Stomach smooth muscle (tissue), 2 donors: Measurements from ENCODE around the gene PADI1.

Source experiments
- H3K27ac ChIP-seq: one replicate; pipeline ENCODE4 v1.7.0; 2013; ENCODE audit warnings: mild to moderate bottlenecking, low read length, inconsistent platforms
- H3K27me3 ChIP-seq, 2 donors: one replicate each; pipeline ENCODE4 v1.7.0; 2013; ENCODE audit warnings: low read length in 2 of 2; ENCODE audit not compliant: insufficient read depth in 2 of 2, control insufficient read depth in 1 of 2
- H3K36me3 ChIP-seq, 2 donors: one replicate each; pipeline ENCODE4 v1.7.0; 2013; ENCODE audit warnings: low read length in 2 of 2; ENCODE audit not compliant: control insufficient read depth in 2 of 2, insufficient read depth in 2 of 2
- H3K4me1 ChIP-seq: one replicate; pipeline ENCODE4 v1.7.0; 2013; ENCODE audit warnings: low read length; ENCODE audit not compliant: control insufficient read depth, insufficient read depth
- H3K4me3 ChIP-seq, 2 donors: one replicate each; pipeline ENCODE4 v1.7.0; 2013; ENCODE audit warnings: low read length in 2 of 2
- H3K9ac ChIP-seq, 2 donors: one replicate each; pipeline ENCODE4 v1.7.0; 2013; ENCODE audit warnings: low read length in 2 of 2, mild to moderate bottlenecking in 1 of 2
- H3K9me3 ChIP-seq, 2 donors: one replicate each; pipeline ENCODE4 v1.7.0; 2013; ENCODE audit warnings: low read length in 2 of 2; ENCODE audit not compliant: control insufficient read depth in 2 of 2
- donor health status: healthy.
- donor health status: Pancreatic carcinoma.

PADI1 gene

GRCh38 chr1:17290553-17290952, 85.6 kb downstream of the PADI1 start:
- Histone ChIP-seq H3K27ac (no peak overlapping the region), H3K9me3 (no peaks in the 10 kb centered on the region), H3K27me3 (peaks cover 12% of the 10 kb centered on the region in 2 donors)

DNA sequence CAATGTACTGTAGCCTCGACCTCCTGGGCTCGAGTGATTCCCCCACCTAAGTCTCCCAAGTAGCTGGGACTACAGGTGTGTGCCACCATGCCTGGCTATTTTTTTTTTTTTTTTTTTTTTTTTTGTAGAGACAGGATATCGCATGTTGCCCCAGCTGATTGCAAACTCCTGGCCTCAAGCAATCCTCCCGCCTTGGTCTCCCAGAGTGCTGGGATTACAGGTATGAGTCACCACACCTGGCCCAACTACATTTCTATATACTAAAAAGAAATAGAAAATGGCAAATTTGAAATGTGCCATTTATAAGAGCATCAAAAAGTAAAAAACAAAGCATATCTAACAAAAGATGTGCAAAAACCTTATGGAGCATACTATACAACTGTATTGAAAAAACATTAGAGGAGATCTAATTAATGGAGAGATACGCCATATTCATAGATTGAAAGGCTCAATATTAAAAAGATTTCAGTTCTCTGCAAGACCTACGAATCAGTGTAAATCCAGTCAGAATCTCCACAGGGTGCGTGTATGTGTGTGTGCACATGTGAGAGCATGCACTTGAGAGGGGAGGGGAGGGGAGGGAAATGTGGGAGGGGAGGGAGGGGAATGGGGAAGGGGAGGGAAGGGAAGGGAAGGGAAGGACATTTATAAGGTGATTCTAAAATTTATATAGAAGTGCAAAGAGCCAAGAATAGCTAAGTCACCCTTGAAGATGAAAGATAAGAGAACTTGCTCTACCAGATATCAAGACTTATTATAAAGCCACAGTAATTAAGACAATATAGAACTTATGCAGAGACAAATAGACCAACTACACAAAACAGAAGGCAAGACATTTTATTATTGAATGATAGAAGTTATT, 87.6 kb downstream of the PADI1 start:
- Histone ChIP-seq H3K9ac (no peak overlapping the region), H3K27me3 (peaks cover 11 to 12% of the 10 kb centered on the region in 2 donors), H3K4me3 (no peak overlapping the region), H3K27ac (no peak overlapping the region), H3K4me1 (no peaks in the 10 kb centered on the region), H3K36me3 (no peaks in the 10 kb centered on the region), H3K9me3 (peaks cover 3% of the 10 kb centered on the region in 2 donors)

More at GRCh38 chr1:17290553-17290952, 85.6 kb downstream of the PADI1 start:
- no peak overlapping the region for H3K9ac ChIP-seq
- no peaks in the 10 kb centered on the region for H3K4me1 ChIP-seq
- H3K4me3 ChIP-seq, result no peak overlapping the region
- H3K36me3 ChIP-seq, result no peaks in the 10 kb centered on the region

DNA sequence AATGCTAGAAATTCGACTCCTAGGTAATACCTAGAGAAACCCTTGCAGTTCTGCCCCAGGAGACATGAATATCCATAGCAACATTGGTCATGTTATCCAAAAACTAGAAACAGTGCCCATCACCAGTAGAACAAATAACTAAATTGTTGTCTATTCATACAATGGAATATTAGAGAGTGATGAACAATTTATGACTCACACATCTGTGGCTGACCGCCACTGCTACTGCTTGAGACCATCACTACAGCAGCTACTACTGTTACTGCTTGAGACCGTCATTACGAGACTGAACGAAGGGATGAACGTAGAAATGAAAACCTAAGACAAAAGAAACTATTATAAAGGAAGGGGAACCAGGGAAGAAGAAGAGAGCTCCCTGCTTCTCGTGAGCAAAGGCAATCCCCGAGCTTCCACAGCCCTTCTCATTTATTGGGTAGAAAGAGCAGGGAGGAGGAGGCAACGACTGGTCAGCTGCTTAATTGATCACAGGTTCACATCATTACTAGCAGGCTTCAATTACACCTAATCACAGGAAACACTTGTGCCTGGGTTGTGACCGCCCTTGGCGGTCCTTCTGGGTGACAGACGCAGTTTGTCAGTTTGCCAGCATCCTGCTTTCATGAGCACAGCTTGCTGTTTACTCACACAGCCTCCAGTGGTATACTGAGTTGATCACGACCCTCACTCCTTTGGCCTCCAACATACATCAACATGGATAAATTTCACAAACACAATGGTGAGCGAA, 88.9 kb downstream of the PADI1 start:
- H3K27me3 ChIP-seq, result peaks cover 8 to 12% of the 10 kb centered on the region in 2 donors
- H3K9ac ChIP-seq, result no peak overlapping the region
- no peaks in the 10 kb centered on the region for H3K4me1 ChIP-seq
- no peak overlapping the region for H3K27ac ChIP-seq
- peaks cover 3 to 5% of the 10 kb centered on the region in 2 donors for H3K9me3 ChIP-seq
- H3K4me3 ChIP-seq, result no peak overlapping the region
- no peaks in the 10 kb centered on the region for H3K36me3 ChIP-seq

- Histone ChIP-seq H3K9ac (no peak overlapping the region), H3K9me3 (peaks cover 3 to 5% of the 10 kb centered on the region in 2 donors), H3K4me3 (no peak overlapping the region), H3K4me1 (no peaks in the 10 kb centered on the region), H3K27me3 (peaks cover 5 to 8% of the 10 kb centered on the region in 2 donors), H3K36me3 (no peaks in the 10 kb centered on the region), H3K27ac (no peak overlapping the region)
Observed at GRCh38 chr1:17295292-17295691, 90.4 kb downstream of the PADI1 start.
